Suppressor macrophage treated with lipopolysaccharide for 1 hour (primary cell): ENCODE measurements around the gene PALLD.
"Not testable (repeated sequence)": the region's sequence is repeated elsewhere in the genome, so short reads cannot be mapped to it uniquely, and the experiment has no call there.

Experiments used
- DNase-seq, 3 donors: peaks; one replicate each; pipeline ENCODE4 v3.0.0-alpha.2; 2020 to 2022

The PALLD gene

DNA sequence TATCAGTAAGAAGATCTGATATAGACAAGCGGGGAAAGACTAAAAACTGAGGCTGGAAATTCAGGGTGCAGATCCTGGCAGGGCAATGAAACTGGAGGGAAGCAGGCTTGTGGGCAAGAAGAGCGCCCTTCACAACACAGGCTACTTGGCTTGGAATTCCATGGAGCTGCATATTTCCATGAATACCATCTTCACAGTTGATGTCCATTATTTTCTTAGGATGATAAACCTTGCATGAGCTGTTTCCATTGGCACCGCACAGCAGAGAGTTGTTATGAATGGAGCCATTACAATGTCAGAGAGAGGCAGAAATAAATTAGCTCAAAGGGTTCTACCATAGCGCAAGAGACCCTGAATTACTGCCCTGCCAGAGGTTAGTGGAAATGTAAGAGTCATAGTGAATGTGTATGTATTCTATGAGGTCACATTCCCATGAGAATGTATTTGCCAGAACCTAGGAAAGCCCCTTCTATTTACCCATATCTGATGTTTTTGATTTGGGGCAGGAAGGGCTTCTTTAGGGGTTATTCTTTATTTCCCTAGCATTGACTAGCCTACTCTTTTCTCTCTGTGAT, 215.6 kb downstream of the PALLD start:
- peak; percentile 42 to 69 (median 48) for DNase-seq

DNA sequence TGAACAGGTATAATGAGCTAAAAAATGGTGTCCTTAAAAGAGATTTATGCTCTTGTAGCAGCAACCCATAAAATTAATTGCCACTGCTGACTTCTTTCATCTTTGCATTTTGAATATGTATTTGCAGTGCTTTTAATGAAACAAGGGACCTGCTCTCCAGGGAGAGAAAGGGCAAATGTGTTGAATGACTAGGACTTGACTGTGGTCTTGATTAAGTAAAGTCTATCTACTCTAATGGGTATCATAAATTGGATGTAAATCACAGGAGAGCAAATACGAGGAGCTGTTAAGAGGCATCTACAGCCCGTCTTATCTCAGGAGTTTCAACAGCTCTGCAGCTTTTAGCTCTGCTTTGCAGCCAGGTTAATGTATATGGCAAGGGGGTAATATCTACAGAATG, 216.4 kb downstream of the PALLD start:
- DNase-seq = no peak

DNA sequence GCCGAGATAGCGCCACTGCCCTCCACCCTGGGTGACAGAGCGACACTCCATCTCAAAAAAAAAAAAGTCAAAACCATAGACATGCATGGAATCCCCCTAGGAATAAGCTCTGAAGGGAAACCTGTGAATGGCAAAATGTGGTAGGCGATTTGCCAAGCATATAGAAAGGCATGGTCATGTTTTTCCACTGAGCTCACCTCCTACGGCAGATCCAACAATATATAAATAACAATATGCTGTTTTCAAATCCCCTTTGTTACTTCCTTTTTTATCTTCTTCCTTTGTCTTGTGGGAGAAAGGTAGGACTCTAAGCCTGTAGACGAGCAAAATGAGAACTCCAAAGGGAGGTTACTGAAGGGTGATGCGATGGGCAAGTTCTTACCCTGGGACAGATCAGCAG, 219.0 kb downstream of the PALLD start:
- peak in 2 of 3 donors; percentile 39 to 60 for DNase-seq

DNA sequence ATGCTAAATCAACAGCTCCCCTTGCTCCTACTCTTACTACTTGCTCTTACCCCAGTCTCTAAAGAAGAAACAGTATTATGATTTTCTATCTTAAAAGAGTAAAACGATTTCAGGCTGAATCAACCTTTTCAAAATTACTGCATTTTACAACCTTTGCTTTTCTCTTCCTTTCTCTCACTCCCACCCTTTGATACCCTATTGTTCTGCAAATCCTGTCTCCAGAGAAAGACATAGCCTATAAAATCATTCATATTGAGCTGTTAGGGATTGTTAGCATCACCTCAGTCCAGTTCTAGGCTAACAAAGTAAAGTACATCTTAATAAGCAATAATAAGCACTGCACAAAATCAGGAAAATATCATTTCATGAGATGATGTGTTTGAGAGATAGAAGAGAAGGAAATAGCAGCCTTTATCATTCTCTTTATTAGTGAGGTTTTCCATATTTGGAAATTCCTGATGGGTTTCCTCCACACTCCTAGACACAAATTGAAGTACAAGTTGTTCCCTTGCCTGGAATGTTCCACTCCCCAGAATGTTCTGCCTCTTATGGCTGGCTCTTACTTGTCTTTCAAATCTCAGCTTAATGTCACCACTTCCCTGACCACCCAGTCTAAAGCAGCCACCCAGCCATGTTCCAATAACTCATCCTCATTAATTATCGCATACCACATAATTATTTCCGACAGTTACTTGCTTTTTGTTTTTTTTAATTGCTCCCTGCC, 219.7 kb downstream of the PALLD start:
- no peak for DNase-seq

DNA sequence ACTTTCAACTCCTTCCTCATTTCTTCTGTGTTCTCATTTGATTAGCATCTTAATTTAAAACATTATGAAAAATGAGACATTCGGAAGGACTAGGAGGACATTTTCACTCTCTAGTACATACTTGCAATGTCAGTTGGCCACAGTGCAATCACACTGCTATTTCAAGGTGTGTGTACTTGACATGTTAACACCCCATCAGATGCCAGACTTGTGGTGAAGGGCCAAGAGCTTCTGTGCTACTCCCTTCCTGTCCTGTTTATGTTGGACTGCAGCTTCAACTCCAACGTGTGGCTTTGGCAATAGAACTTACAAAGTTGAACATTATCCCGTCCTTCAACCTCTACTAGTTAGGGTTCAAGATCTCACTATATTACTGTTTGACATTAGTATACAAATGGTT, 221.0 kb downstream of the PALLD start:
- DNase-seq = no peak

DNA sequence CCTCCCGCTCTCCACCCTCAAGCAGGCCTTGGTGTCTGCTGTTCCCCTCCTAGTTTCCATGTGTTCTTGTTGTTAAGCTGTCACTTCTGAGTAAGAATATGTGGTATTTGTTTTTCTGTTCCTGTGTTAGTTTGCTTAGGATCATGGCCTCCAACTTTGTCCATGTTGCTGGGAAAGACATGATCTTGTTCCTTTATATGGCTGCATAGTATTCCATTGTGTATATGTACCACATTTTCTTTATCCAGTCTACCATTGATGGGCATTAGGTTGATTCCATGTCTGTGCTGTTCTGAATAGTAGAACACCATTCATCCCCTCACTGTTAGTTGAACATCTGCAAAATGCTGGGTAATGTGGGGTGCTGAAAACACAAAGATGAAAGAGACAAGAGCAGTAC, 222.9 kb downstream of the PALLD start:
- no peak for DNase-seq

DNA sequence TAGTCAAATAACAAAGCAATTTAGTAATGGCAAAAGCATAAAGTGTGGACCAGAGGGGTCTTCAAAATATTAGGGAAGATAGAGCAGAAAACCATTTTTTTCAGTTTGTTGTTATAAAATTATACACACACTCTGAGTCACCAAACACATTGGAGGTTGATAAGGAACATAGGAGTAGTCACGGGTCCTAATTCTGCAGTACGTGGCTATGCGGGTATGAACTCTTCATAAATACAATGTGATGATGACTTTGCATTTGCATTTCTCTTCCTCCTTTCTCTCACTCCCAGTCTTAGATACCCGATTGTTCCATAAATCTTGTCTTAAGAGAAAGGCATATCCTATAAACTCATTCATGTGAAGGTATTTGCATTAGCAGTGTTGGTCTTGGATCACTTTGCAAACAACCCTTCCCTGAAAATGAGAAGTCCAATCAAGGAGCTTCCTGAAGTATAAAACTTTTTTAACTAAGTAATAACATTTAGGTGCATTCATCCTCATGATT, 223.6 kb downstream of the PALLD start:
- peak in 1 of 3 donors; percentile 39 for DNase-seq

DNA sequence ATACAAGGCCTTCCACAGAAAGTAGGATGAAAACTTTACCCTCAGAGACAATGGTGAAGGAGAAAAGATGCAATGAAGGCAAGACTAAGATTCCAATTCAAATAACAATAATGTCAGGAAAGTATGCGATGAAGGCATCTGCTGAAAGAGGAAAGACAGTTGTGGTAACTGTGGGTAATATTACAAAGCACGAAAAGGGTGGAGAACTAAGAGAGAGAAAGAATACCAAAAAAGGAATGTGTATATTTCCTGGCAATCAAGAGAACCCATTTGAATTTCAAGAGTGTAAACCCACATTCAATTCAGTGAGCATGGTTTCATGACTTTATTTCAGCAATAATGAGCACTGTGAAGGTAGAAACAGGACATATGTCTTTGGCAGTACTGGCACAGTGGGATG, 225.5 kb downstream of the PALLD start:
- DNase-seq = no peak

DNA sequence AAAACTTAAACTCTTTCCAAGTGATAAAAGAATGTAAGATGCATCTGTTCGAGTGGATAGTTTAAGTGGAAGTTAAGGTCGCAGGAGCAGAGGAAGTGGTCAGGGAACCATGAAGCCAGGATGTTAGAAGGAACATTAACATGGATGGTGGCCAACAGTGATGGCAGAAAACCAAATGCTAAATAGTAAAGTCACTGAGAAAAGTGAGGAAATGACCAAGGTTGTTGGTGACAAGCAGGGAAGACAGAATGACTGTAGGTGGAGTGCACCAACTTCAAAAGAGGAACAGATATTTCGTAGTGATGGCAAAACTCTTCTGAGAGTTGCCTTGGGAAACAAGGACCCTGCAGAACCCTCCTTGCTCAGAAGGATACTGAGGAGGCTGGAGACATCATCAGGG, 226.2 kb downstream of the PALLD start:
- DNase-seq = peak; percentile 47 to 62 (median 58)

DNA sequence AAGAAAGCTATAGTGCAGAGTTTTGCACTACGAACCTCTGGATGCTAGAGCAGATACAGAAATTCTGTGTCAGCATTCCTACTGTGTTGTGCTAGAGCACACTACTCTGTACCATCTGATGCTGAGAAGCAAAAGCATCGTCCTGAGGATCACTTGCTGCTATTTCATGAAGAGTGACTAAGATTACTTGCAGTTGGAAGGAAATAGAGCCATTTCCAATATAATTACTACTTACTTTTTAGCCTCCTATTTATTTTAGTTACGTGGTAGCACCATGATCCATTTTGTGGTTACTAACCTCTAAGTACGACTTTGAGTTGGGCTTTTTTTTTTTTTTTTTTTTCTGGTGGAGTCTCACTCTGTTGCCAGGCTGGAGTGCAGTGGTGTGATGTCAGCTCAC, 226.7 kb downstream of the PALLD start:
- no peak for DNase-seq

DNA sequence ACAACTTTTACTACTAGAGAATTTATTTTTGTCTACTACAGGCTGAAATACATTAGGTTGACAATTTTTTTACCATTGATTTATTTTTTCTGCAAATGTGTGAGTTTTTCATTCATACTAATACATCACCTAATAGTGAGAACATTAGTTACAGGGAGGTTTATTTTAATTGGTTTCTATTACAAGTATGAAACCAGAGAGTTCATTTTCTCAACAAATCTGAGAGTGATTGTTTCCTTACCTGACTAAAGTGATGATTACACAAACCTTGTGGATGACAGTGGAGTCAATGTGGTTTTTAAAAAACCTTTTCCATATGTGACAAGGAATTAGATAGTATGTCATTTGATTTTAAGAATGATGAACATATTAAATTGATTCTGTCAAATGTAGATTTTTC, 227.4 kb downstream of the PALLD start:
- no peak for DNase-seq

DNA sequence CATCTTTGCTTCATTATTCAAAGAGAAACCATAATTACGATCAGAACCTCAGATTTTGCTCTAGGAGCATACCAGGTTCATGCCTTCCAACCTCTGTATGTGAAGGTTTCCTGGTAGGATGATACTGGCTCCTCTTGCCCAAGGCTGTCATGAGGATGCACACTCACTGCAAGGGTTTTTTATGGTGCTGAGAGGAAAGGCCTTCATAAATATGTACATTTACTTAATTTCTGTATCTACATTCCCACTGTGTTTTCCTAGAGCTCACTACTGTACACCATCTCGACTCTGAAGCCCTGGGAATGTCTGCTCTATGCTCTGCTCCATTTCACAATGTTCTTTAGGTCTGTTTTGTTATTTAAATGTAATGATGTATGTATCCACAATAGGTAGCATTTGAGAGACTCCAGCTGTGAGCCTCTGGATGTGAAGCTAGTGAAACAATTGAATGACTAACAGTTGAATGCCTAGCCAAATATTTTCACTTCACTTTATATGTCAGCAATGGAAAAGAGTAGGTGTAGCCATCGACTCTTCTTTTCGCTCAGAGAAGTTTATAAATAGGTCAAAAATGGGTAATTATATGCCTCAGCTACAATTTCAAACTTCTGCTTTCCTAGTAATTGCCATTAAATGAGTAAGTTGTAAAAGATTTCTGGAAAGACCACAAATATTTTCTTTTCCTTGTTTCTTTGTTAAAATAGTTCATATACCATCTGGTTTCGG, 228.0 kb downstream of the PALLD start:
- peak in 2 of 3 donors; percentile 61 to 79 for DNase-seq

DNA sequence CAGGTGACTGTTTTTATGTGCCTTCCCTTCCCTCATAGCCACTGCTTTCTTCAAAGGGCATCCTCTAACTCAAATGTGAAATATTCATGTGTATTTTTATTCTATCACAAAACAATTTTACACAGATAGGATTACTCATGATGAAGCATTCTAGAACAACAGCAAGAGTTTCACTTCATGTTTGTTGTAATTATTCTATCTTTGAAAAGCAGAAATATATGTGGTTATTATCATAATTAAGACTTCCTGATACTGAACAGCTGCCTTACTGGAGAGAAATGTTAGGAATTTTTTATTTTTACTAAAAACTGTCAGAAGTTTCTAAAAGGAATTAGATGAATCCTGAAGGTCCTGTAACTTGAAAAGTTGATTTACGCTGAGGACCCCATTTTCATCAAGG, 229.1 kb downstream of the PALLD start:
- DNase-seq = peak in 2 of 3 donors; percentile 63 to 70

DNA sequence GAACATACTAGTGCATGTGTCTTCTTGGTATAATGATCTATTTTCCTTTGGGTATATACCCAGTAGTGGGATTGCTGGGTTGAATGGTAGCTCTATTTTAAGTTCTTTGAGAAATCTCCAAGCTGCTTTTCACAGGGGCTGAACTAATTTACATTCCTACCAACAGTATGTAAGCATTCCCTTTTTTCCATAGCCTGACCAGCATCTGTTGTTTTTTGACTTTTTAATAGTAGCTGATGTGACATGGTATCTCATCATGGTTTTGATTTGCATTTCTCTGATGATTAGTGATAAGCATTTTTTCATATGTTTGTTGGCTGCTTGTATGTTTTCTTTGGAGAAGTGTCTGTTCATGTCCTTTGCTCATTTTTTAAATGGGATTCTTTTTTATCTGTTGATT, 230.3 kb downstream of the PALLD start:
- DNase-seq = not testable (repeated sequence)

DNA sequence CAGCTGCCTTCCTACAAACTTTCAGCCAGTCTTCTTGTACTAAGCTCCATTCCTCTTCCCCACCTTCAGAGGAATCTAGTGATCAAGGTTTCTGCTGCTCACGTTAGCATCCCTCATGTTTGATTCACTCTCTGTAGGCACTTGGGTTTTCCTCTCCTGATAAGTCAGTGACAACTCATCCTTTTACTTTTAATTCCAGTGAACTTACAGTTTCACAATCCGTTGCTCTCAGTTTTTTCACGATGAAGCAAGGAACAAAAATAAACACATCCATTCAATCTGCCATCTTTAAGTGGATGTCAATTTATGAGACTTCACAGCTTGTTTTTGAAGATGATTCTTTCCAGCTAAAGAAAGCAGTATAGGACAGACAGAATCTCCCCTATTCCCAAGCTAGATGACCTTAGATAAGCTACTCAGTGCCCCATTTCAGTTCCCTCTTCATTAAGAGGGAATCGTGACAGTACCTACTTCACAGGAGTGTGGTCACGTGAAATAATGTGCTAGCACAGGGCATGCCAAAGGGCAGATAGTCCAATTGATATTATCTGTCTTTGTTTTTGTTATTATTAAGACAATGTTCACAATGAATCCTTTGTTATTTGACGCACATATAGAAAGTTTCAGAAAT, 234.3 kb downstream of the PALLD start:
- DNase-seq = peak in 1 of 3 donors; percentile 60

DNA sequence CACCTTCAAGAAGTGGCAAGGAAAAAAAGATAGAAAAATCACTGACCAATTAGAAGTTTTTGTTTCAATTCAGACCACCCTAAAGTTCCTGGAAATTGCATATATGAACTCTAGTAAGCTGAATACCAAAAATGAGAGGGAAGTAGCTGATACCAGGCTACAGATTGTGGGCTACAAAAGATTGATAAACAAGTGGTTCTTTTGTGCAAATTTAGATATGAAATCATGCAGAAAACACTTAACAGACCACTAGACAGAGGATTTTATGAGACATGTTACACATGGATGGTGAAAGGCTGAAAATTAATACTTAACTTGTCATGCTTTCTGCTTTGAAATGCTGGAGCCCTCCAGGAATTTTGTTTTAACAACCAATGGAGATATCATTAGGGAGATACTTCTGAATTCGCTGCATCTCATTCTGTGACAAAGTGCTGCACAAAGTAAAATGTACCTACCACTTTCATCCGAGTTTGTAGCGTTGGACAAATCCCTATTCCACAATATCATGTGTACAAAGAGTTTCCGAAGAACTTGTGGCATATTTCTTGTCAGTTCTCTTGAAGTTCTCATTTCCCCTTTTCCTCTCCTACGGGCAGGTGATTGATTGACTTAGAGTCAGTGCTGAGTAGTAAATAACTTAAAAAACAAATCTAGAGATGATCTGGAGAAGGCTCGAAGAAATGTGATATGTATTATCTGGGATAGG, 235.0 kb downstream of the PALLD start:
- no peak for DNase-seq

DNA sequence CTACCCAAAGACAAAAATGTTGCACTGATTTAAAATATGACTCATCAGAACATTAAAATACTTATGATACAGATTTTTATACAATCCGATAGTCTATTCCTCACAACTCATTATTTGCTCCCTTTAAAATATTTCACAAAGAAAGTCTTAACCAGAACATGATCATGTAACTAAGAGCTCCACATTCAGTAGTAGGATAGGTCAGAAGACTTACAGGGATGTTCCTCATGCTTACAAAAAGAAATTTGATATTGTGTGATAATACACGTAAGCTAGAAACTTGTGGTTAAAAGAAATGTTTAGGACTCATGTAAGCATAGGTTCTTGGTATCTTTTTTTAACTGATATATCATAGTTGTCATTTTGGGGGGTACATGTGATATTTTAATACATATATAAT, 235.9 kb downstream of the PALLD start:
- no peak for DNase-seq

DNA sequence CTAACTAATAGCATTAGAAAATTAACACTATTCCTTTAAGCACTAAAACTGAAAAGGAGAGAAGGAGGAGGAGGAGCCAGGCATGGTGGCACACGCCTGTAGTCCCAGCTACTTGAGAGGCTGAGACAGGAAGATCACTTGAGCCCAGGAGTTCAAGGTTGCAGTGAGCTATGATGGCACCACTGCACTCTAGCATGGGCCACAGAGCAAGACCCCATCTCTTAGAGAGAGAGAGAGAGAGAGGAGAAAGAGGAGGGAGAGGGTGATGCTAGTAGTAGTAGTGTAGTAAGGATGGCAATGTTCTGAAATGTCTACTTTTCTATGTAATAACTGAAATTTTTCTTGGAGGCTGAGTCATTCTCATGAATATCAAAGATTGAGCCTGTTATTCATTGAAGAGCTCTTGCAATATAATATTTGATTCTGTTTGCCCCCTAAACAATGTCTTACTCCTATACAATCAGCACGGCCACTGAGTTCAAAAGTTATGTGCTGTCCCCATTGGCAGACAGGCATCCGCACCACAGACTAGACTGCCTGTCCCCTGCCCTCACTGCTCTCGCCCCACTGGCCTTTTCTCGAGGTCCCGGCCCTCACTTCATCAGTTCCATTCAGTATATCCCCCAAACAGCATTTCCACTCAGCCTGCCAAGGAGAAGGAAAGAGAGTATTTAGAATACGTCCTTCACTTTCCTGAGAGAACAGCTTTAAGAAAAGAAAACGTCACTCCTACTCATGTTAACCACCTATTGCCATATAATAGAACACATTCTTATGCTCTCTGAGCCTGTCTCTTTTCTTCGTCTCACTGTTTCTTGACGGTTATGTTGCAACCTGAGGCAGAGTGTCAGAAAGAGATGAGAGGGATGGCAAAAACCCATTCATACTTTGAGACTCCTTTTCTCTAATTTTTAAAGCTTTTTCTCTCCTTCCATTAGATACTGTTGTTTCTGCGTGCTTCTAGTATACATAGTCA, 238.1 kb downstream of the PALLD start:
- DNase-seq = no peak

DNA sequence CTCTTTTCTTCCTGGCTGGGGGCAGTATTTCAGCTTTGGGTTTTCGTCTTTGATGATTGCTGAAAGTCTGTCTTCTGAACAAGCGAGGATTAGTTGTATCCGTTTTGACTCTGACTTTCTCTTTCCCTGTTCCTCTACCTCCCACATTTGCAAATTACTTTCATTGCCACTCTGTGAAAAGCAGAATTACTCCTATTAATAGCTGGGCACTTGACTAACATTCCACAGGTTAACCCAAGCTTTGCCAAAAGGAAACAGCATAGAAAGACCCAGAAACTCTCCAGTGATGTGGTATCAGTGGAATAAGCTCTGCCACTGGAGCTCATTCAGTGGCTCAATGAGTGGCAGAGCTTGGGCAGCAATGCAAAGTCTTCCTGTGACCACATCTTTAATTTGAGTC, 238.9 kb downstream of the PALLD start:
- no peak for DNase-seq

DNA sequence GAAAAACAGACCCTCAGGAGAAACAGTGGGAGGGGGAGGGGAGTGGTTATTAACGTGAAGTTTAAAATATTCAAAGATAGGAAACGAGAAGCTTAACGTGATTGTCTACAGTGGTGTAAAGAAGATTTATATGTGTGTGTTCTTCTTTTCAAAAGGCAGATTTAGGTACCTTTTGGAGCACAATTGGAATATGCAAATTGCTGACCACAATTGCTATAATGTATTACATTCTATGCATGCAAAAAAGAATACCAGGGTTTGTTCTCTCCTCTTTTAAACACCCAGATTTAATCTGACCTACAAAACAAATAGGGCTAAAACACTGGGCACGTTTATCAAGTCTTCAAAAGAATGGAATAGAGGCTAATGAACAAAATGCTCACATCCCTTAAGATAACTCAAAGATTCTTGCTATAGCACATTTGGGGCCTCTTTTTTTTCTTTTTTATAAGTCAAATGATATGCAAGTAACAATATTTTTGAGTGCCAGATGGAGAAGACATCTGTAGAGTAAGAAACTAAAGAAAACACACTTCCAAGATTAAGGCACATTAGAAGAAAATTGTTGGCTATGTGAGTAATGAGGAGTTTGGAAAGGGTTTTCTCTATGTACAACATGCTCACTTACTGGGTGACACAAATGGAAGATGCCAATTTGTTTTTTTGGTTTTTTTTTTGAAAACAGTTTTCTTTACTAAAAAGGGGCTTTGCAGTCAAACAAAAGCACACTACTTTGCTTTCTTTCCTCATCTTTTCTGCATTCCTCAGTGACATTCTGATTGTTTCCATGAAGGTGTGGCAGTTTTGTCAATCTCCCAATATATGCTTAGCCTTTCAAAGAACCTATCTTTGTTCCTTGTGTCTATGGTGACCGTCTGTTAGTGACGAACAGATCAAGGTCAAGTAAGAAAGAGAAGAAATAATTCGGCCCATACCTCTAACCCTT, 240.3 kb downstream of the PALLD start:
- DNase-seq = no peak
